Hippocampal formation (tissue), 2 donors: ENCODE data around the gene MORF4L2.

Experiments
- DNase-seq, 2 donors: peaks; one replicate each; lab custom pipeline; 2025; lab: John Stamatoyannopoulos, UW

MORF4L2 gene

GRCh38 chrX:103686199-103687072 is at the start of gene MORF4L2:
Gene MORF4L2, minus strand, starts transcription at chrX:103686699. Its CDS starts 9,672 bp downstream, at chrX:103677027.
- peak; percentile 81 to 93 for DNase-seq

GRCh38 chrX:103734125-103734760 is 47.7 kb upstream of the MORF4L2 start:
- no peak for DNase-seq

- DNase-seq = no peak
Observed at GRCh38 chrX:103733017-103733416, 46.5 kb upstream of the MORF4L2 start.

- no peak for DNase-seq
Observed at GRCh38 chrX:103730796-103731493, 44.4 kb upstream of the MORF4L2 start.

GRCh38 chrX:103730147-103730795 is 43.8 kb upstream of the MORF4L2 start:
- DNase-seq = no peak

GRCh38 chrX:103729015-103729414 is 42.5 kb upstream of the MORF4L2 start:
- no peak for DNase-seq

- no peak for DNase-seq
Observed at GRCh38 chrX:103727115-103727514, 40.6 kb upstream of the MORF4L2 start.

- DNase-seq = no peak
Observed at GRCh38 chrX:103726477-103726876, 40.0 kb upstream of the MORF4L2 start.

- DNase-seq = no peak
Observed at GRCh38 chrX:103722505-103722904, 36.0 kb upstream of the MORF4L2 start.

- no peak for DNase-seq
Observed at GRCh38 chrX:103718120-103718519, 31.6 kb upstream of the MORF4L2 start.

- DNase-seq = no peak
Observed at GRCh38 chrX:103716962-103717361, 30.5 kb upstream of the MORF4L2 start.

- no peak for DNase-seq
Observed at GRCh38 chrX:103710609-103711008, 24.1 kb upstream of the MORF4L2 start, which contains the start of gene TMEM31. Gene TMEM31, plus strand, starts transcription at chrX:103710909. Its CDS starts 1,350 bp downstream, at chrX:103712259.

- peak; percentile 68 to 74 for DNase-seq
Observed at GRCh38 chrX:103704863-103705262, 18.4 kb upstream of the MORF4L2 start.

- no peak for DNase-seq
Observed at GRCh38 chrX:103699243-103699642, 12.7 kb upstream of the MORF4L2 start.

- no peak for DNase-seq
Observed at GRCh38 chrX:103697687-103698086, 11.2 kb upstream of the MORF4L2 start.

GRCh38 chrX:103691059-103691458 is 4.6 kb upstream of the MORF4L2 start:
- DNase-seq = no peak

- peak in 1 of 2 donors; percentile 86 for DNase-seq
Observed at GRCh38 chrX:103688946-103689345, 2.4 kb upstream of the MORF4L2 start.

- peak; percentile 54 to 85 for DNase-seq
Observed at GRCh38 chrX:103687696-103688201, 1.2 kb upstream of the MORF4L2 start.

GRCh38 chrX:103687073-103687695 is 685 bp upstream of the MORF4L2 start:
- DNase-seq = peak; percentile 81 to 93

GRCh38 chrX:103685396-103685795 is 1.1 kb downstream of the MORF4L2 start:
- DNase-seq = no peak

- no peak for DNase-seq
Observed at GRCh38 chrX:103681443-103681842, 5.1 kb downstream of the MORF4L2 start.
